GM12878 (cell line): ENCODE data around the gene CRAT. TPM values are rescaled to one million over a fixed set of nuclear protein-coding genes. Genes with fewer than 3 reads are reported as not detected.

Source experiments
- ATF2 ChIP-seq: IDR thresholded peaks from 2 replicates; pipeline ENCODE4 v1.6.1; 2012; ENCODE audit warnings: low read length, inconsistent platforms
- CBFB ChIP-seq: IDR thresholded peaks from 2 replicates; pipeline ENCODE4 v1.6.1; 2016; ENCODE audit warnings: antibody characterized with exemption, low read depth
- CREB1 ChIP-seq: IDR thresholded peaks from 2 replicates; pipeline ENCODE4 v1.6.1; 2012; ENCODE audit warnings: low read depth, mild to moderate bottlenecking, inconsistent platforms
- EGR1 ChIP-seq, 2 experiments: IDR thresholded peaks; 1 replicate in 1 of 2; 2 replicates in 1 of 2; pipeline ENCODE4 v1.6.1; 2011 to 2012; ENCODE audit warnings: low read depth in 2 of 2, low read length in 2 of 2, borderline replicate concordance in 1 of 2, mild to moderate bottlenecking in 1 of 2, moderate library complexity in 1 of 2
- FOXK2 ChIP-seq: fragments of 450-650 bp; IDR thresholded peaks from 2 replicates; pipeline ENCODE4 v1.6.1; 2017; ENCODE audit warnings: mild to moderate bottlenecking, moderate library complexity
- JUND ChIP-seq: IDR thresholded peaks from 2 replicates; pipeline ENCODE4 v1.6.1; 2012; ENCODE audit warnings: low read depth, mild to moderate bottlenecking, low read length, improper control_type of control experiment, moderate library complexity
- KAT2A ChIP-seq: conservative IDR thresholded peaks from 2 replicates; pipeline ENCODE4 v1.6.1; 2011; ENCODE audit warnings: low read depth, low read length; ENCODE audit not compliant: control insufficient read depth
- KDM1A ChIP-seq: fragments of 200-600 bp; sonication (generic); IDR thresholded peaks from 2 replicates; pipeline ENCODE4 v1.6.1; 2016; ENCODE audit warnings: borderline replicate concordance
- MTA2 ChIP-seq: fragments of 450-650 bp; IDR thresholded peaks from 2 replicates; pipeline ENCODE4 v1.6.1; 2016; ENCODE audit warnings: low read depth, mild to moderate bottlenecking, moderate library complexity
- RAD51 ChIP-seq: fragments of 450-650 bp; IDR thresholded peaks from 2 replicates; pipeline ENCODE4 v1.6.1; 2016; ENCODE audit warnings: moderate library complexity, mild to moderate bottlenecking, inconsistent platforms
- REST ChIP-seq: IDR thresholded peaks from 2 replicates; pipeline ENCODE4 v1.6.1; 2012; ENCODE audit warnings: mild to moderate bottlenecking, low read depth, low read length
- RFX5 ChIP-seq: IDR thresholded peaks from 2 replicates; pipeline ENCODE4 v1.6.1; 2011; ENCODE audit warnings: low read depth, low read length, improper control_type of control experiment
- SMC3 ChIP-seq: IDR thresholded peaks from 2 replicates; pipeline ENCODE4 v1.6.1; 2011; ENCODE audit warnings: low read length, improper control_type of control experiment, borderline replicate concordance
- SREBF2 ChIP-seq: IDR thresholded peaks from 2 replicates; pipeline ENCODE4 v1.6.1; 2012; ENCODE audit warnings: mild to moderate bottlenecking, low read length
- SRF ChIP-seq, 2 experiments: IDR thresholded peaks; 2 replicates each; pipeline ENCODE4 v1.6.1; 2011; ENCODE audit warnings: low read depth in 2 of 2, low read length in 2 of 2, mild to moderate bottlenecking in 1 of 2, moderate library complexity in 1 of 2
- STAT1 ChIP-seq: fragments of 450-650 bp; conservative IDR thresholded peaks from 2 replicates; pipeline ENCODE4 v1.6.1; 2014; ENCODE audit warnings: antibody characterized with exemption, mild to moderate bottlenecking
- STAT3 ChIP-seq: IDR thresholded peaks from 2 replicates; pipeline ENCODE4 v1.6.1; 2011; ENCODE audit warnings: low read depth, low read length, improper control_type of control experiment
- SUPT20H ChIP-seq: IDR thresholded peaks from 2 replicates; pipeline ENCODE4 v1.6.1; 2011; ENCODE audit warnings: low read depth, mild to moderate bottlenecking, low read length, moderate library complexity, borderline replicate concordance; ENCODE audit not compliant: control insufficient read depth
- TCF3 ChIP-seq: IDR thresholded peaks from 2 replicates; pipeline ENCODE4 v1.6.1; 2012; ENCODE audit warnings: low read depth, mild to moderate bottlenecking, low read length, borderline replicate concordance; ENCODE audit not compliant: insufficient read depth
- ZBED1 ChIP-seq: IDR thresholded peaks from 2 replicates; pipeline ENCODE4 v1.6.1; 2016; ENCODE audit warnings: borderline replicate concordance
- ZNF622 ChIP-seq: fragments of 450-650 bp; IDR thresholded peaks from 2 replicates; pipeline ENCODE4 v1.6.1; 2017; ENCODE audit warnings: mild to moderate bottlenecking, inconsistent platforms
- polyA plus RNA-seq, 11 experiments: library from polyadenylated mRNA; depleted of rRNA in 4 of 11; unstranded in 6 of 11; stranded (reverse) in 5 of 11; fragments of >200 nt; fragmentation: Nextera tagmentation in 4 of 11; fragmentation: Illumina TruSeq in 1 of 11; extraction: Ambion mirVana in 4 of 11; extraction: Trizol in 1 of 11; gene quantifications; 1 replicate in 1 of 11; 2 replicates in 10 of 11; pipeline versions ENCODE4 v1.2.1 to v1.2.3, GENCODE V29; 2011 to 2016; ENCODE audit warnings: inconsistent platforms in 2 of 11, missing spikeins in 2 of 11, low read depth in 1 of 11
- total RNA-seq, 4 experiments: library from RNA; depleted of rRNA in 3 of 4; stranded (reverse); fragments of >200 nt in 3 of 4; fragmentation: Illumina TruSeq in 1 of 4; extraction: Trizol in 1 of 4; gene quantifications; 2 replicates each; pipeline versions ENCODE4 v1.2.1 to v1.2.3, GENCODE V29; 2013 to 2021
- TF ChIP-seq, protein P1 (sequence below): IDR thresholded peaks from 2 replicates; pipeline ENCODE4 v1.6.1; 2012; ENCODE audit warnings: low read depth, low read length, improper control_type of control experiment
- TF ChIP-seq, protein P2 (sequence below): fragments of 450-650 bp; formaldehyde crosslinking; IDR thresholded peaks from 2 replicates; pipeline ENCODE4 v1.4.0; 2020; ENCODE audit warnings: mild to moderate bottlenecking, moderate library complexity

Gene CRAT
- total and polyA plus RNA-seq, 10 of the 15 experiments (the other 5 are each of a cell fraction or from before 2014, with no cell fraction given), result 0.10 to 3.4 (median 1.8) TPM

- peak in 1 of 2 experiments; percentile 66; a peak in 1 of 4 replicates for TF ChIP-seq SRF (IDR thresholded peaks at IDR 0.05; ENCODE audit: low read depth in 2 of 2, low read length in 2 of 2)
- TF ChIP-seq REST, result peak; percentile 36; the same call in 1 of the 2 replicates
- TF ChIP-seq JUND, result peak; percentile 93; the same call in 1 of the 2 replicates
- no peak for TF ChIP-seq EGR1 (IDR thresholded peaks at IDR 0.05; ENCODE audit: borderline replicate concordance in 1 of 2, low read depth in 2 of 2, low read length in 2 of 2)
- peak; percentile 93 for TF ChIP-seq ATF2
- no peak for TF ChIP-seq RFX5
- TF ChIP-seq SMC3, result no peak
- no peak for TF ChIP-seq KAT2A
- TF ChIP-seq STAT1, result no peak
- TF ChIP-seq SREBF2, result no peak
- TF ChIP-seq STAT3, result no peak
- TF ChIP-seq, protein P1, sequence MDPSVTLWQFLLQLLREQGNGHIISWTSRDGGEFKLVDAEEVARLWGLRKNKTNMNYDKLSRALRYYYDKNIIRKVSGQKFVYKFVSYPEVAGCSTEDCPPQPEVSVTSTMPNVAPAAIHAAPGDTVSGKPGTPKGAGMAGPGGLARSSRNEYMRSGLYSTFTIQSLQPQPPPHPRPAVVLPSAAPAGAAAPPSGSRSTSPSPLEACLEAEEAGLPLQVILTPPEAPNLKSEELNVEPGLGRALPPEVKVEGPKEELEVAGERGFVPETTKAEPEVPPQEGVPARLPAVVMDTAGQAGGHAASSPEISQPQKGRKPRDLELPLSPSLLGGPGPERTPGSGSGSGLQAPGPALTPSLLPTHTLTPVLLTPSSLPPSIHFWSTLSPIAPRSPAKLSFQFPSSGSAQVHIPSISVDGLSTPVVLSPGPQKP, result no peak
- TF ChIP-seq SUPT20H, result no peak
- TF ChIP-seq MTA2, result peak; percentile 88
- no peak for TF ChIP-seq FOXK2
- TF ChIP-seq, protein P2, sequence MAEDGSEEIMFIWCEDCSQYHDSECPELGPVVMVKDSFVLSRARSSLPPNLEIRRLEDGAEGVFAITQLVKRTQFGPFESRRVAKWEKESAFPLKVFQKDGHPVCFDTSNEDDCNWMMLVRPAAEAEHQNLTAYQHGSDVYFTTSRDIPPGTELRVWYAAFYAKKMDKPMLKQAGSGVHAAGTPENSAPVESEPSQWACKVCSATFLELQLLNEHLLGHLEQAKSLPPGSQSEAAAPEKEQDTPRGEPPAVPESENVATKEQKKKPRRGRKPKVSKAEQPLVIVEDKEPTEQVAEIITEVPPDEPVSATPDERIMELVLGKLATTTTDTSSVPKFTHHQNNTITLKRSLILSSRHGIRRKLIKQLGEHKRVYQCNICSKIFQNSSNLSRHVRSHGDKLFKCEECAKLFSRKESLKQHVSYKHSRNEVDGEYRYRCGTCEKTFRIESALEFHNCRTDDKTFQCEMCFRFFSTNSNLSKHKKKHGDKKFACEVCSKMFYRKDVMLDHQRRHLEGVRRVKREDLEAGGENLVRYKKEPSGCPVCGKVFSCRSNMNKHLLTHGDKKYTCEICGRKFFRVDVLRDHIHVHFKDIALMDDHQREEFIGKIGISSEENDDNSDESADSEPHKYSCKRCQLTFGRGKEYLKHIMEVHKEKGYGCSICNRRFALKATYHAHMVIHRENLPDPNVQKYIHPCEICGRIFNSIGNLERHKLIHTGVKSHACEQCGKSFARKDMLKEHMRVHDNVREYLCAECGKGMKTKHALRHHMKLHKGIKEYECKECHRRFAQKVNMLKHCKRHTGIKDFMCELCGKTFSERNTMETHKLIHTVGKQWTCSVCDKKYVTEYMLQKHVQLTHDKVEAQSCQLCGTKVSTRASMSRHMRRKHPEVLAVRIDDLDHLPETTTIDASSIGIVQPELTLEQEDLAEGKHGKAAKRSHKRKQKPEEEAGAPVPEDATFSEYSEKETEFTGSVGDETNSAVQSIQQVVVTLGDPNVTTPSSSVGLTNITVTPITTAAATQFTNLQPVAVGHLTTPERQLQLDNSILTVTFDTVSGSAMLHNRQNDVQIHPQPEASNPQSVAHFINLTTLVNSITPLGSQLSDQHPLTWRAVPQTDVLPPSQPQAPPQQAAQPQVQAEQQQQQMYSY, result no peak
- TF ChIP-seq ZBED1, result peak; percentile 61; the same call in 1 of the 2 replicates
- TF ChIP-seq CREB1, result peak; percentile 68
- peak; percentile 90 for TF ChIP-seq CBFB
- TF ChIP-seq TCF3, result peak; percentile 63; the same call in 1 of the 2 replicates
- no peak for TF ChIP-seq ZNF622
- TF ChIP-seq KDM1A, result no peak
- TF ChIP-seq RAD51, result no peak
These were observed 29.4 kb upstream of the CRAT start (continued) for GRCh38 chr9:129139993-129140396.
